GM18951 (cell line): Measurements from ENCODE around the gene STK11IP.

Source experiments
- POLR2A ChIP-seq: IDR thresholded peaks from 4 replicates; pipeline ENCODE4 v1.6.1; 2011; ENCODE audit warnings: mild to moderate bottlenecking; ENCODE audit not compliant: insufficient read length, insufficient read depth; ENCODE audit errors: extremely low read depth
- in situ Hi-C: fragments of 300-500 bp; cut with MboI; formaldehyde crosslinking; loops from one replicate; pipeline ENCODE4 v1.12.0; 2022; ENCODE audit warnings: low sequenced_read_pairs, mixed read lengths, inconsistent platforms; ENCODE audit not compliant: unreplicated experiment

STK11IP gene

GRCh38 chr2:219611306-219611705, 13.6 kb downstream of the STK11IP start:
- in situ Hi-C loops = no loop called here
- TF ChIP-seq POLR2A = no peak

- no peak for TF ChIP-seq POLR2A
- in situ Hi-C loops = no loop called here
Observed at GRCh38 chr2:219611866-219612576, 14.4 kb downstream of the STK11IP start.

GRCh38 chr2:219612577-219613286, 15.1 kb downstream of the STK11IP start:
- in situ Hi-C loops = no loop called here
- no peak for TF ChIP-seq POLR2A

GRCh38 chr2:219613461-219614070, 15.9 kb downstream of the STK11IP start:
- in situ Hi-C loops = no loop called here
- no peak for TF ChIP-seq POLR2A

- in situ Hi-C loops = no loop called here
Observed at GRCh38 chr2:219614076-219614860, 16.6 kb downstream of the STK11IP start.

GRCh38 chr2:219615036-219615435, 17.4 kb downstream of the STK11IP start:
- in situ Hi-C loops = no loop called here
- TF ChIP-seq POLR2A = no peak

More at GRCh38 chr2:219614076-219614860, 16.6 kb downstream of the STK11IP start:
- TF ChIP-seq POLR2A = no peak

- TF ChIP-seq POLR2A = no peak
- in situ Hi-C loops = no loop called here
Observed at GRCh38 chr2:219615894-219616293, 18.2 kb downstream of the STK11IP start.

- in situ Hi-C loops = no loop called here
- TF ChIP-seq POLR2A = no peak
Observed at GRCh38 chr2:219616550-219616949, 18.9 kb downstream of the STK11IP start.

- in situ Hi-C loops = no loop called here
- no peak for TF ChIP-seq POLR2A
Observed at GRCh38 chr2:219618733-219619122, 21.1 kb downstream of the STK11IP start.

GRCh38 chr2:219619235-219619634, 21.6 kb downstream of the STK11IP start:
- no peak for TF ChIP-seq POLR2A
- in situ Hi-C loops = no loop called here

GRCh38 chr2:219620546-219620945, 22.9 kb downstream of the STK11IP start:
- in situ Hi-C loops = no loop called here
- no peak for TF ChIP-seq POLR2A

- in situ Hi-C loops = no loop called here
- TF ChIP-seq POLR2A = no peak
Observed at GRCh38 chr2:219621935-219622334, 24.3 kb downstream of the STK11IP start.

GRCh38 chr2:219622472-219622871, 24.8 kb downstream of the STK11IP start:
- in situ Hi-C loops = no loop called here

GRCh38 chr2:219624565-219624964, 26.9 kb downstream of the STK11IP start:
- in situ Hi-C loops = no loop called here
- TF ChIP-seq POLR2A = no peak

More at GRCh38 chr2:219622472-219622871, 24.8 kb downstream of the STK11IP start:
- no peak for TF ChIP-seq POLR2A
